Activated naive CD4-positive, alpha-beta T cell treated with anti-CD3 and anti-CD28 coated beads, Interleukin-2, amount 50 U/mL, for 72 hours (primary cell): ENCODE results near the gene DGCR6L. TPM values are rescaled to one million over a fixed set of nuclear protein-coding genes. Genes with fewer than 3 reads are reported as not detected.
"Not testable (repeated sequence)": the region's sequence is repeated elsewhere in the genome, so short reads cannot be mapped to it uniquely, and the experiment has no call there.

Source experiments
- ATAC-seq, 2 donors: fragments of 150-1000 bp; cut with Tn5 transposase; 2 replicates each; pipeline ENCODE4 v1.10.0; 2021; ENCODE audit warnings: mild to moderate bottlenecking in 2 of 2, moderate library complexity in 2 of 2
- DNase-seq, 2 donors: peaks; one replicate each; pipeline ENCODE4 v3.0.0; 2021 to 2022; ENCODE audit warnings: low spot score in 2 of 2
- H3K27ac Mint-ChIP-seq, 2 donors: one replicate each; pipeline ENCODE4 v1.8.0; 2022; ENCODE audit warnings: mild to moderate bottlenecking in 2 of 2, mixed read lengths in 2 of 2
- H3K36me3 Mint-ChIP-seq, 2 donors: one replicate each; pipeline ENCODE4 v1.8.0; 2022; ENCODE audit warnings: mixed read lengths in 2 of 2
- H3K9me3 Mint-ChIP-seq, 2 donors: one replicate each; pipeline ENCODE4 v1.8.0; 2022; ENCODE audit warnings: mixed read lengths in 2 of 2
- total RNA-seq, 2 donors: library from RNA; stranded (reverse); gene quantifications; one replicate each; pipeline ENCODE4 v1.2.3, GENCODE V29; 2022

Gene DGCR6L
- total RNA-seq, 2 donors from 2014 or later: 8.6 to 29.6 TPM

DNA sequence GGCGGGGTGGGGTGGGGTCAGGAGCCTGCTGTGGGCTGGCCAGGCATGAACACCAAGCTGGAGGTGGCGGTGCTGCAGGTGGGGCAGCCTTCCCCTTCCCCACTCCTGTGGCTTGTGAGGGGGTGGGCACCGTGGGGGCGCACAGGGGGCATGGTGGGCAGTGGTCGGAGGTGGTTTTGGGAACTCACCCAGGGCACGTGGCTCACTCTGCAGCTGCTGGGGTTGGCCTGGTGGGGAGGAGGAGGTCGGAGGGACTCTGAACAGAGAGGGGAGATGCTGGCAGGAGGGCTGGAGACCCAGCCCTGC is 16.7 kb downstream of the DGCR6L start:
- not testable (repeated sequence) for H3K27ac Mint-ChIP-seq, DNase-seq, H3K36me3 Mint-ChIP-seq, ATAC-seq, H3K9me3 Mint-ChIP-seq

GRCh38 chr22:20302438-20303228 is 17.2 kb downstream of the DGCR6L start:
- Mint-ChIP-seq H3K9me3 (no peaks in the 10 kb centered on the region), H3K27ac (no peak overlapping the region), H3K36me3 (no peaks in the 10 kb centered on the region)
- DNase-seq (no peak), ATAC-seq (no peak)

DNA sequence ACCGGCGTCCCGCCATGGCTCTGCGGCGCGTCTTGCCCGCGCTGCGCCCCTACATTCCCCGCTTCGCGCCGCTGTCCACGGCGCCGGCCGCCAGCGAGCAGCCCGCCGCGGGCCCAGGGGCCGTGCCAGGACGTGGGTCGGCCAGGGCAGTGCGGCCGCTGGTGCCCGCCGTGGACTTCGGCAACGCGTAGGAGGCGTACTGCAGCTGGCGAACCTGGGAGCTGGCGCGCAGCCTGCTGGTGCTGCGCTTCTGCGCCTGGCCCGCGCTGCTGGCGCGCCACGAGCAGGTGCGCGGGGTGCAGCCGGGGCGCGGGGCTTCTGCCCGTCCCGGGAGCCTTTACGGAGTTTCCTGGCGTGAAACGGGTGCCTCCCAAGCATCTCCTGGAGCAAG is 20.1 kb downstream of the DGCR6L start:
- Mint-ChIP-seq H3K36me3 (no peaks in the 10 kb centered on the region), H3K27ac (no peak overlapping the region), H3K9me3 (no peaks in the 10 kb centered on the region)
- DNase-seq (peak in 1 of 2 donors; percentile 33), ATAC-seq (peak; percentile 42 to 58)

DNA sequence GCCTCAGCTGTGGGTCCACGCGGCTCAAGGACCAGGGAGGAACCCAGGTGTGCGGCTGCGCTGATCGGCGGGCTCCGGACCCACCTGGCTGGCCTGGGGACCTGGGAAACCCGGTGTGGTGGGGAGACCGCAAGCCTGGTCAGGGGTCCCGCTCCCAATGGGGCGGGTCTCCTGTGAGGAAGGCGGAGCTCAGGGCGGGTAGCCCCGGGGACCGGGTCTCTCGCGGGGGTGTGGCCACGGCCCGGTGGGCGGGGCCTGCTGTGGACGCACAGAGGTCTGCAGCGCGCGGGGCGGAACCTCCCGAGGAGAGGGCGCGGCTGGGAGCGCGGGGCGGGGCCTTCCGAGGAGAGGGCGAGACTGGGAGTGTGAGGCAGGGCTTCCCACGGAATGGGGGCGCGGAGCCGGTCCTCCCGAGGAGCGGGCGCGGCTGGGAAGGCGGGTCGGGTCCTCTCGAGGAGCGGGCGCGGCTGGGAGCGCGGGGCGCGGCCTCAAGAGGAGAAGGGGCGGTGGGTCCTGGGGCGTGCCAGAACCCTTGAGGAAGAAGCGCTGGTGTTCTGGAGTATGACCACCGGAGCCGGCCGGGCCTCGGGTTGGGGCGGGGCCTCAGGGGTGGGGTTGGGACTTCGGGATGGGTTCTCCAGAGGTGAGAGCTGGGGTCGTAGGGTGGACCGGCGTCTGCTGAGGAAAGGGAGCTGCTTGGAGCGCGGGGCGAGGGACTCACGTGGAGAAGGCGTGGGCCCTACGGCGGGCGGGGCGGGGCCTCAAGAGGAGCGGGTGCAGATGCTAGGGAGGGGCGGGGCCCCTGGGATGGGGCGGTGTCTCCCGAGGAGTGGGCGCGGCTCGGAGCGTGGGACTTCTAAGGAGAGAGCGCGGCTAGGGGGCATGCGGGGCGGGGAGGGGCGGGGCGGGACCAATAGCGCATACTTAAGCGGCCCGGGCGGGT is 20.8 kb downstream of the DGCR6L start:
- ATAC-seq (peak; percentile 87 to 92), DNase-seq (peak; percentile 74 to 90)
- no peaks in the 10 kb centered on the region for H3K9me3 Mint-ChIP-seq
- no peaks in the 10 kb centered on the region for H3K36me3 Mint-ChIP-seq
- no peak overlapping the region for H3K27ac Mint-ChIP-seq

GRCh38 chr22:20298110-20298802 is 21.6 kb downstream of the DGCR6L start:
- ATAC-seq (no peak), DNase-seq (no peak)
- Mint-ChIP-seq H3K9me3 (no peaks in the 10 kb centered on the region), H3K36me3 (no peaks in the 10 kb centered on the region), H3K27ac (no peak overlapping the region)

- DNase-seq: no peak
- Mint-ChIP-seq H3K9me3 (no peaks in the 10 kb centered on the region), H3K27ac (no peak overlapping the region), H3K36me3 (no peaks in the 10 kb centered on the region)
- no peak for ATAC-seq
Observed at GRCh38 chr22:20297414-20298109, 22.3 kb downstream of the DGCR6L start.

- H3K36me3 Mint-ChIP-seq: no peaks in the 10 kb centered on the region
- ATAC-seq (no peak), DNase-seq (no peak)
- H3K9me3 Mint-ChIP-seq: no peaks in the 10 kb centered on the region
- no peak overlapping the region for H3K27ac Mint-ChIP-seq
Observed at GRCh38 chr22:20296598-20296997, 23.3 kb downstream of the DGCR6L start.

DNA sequence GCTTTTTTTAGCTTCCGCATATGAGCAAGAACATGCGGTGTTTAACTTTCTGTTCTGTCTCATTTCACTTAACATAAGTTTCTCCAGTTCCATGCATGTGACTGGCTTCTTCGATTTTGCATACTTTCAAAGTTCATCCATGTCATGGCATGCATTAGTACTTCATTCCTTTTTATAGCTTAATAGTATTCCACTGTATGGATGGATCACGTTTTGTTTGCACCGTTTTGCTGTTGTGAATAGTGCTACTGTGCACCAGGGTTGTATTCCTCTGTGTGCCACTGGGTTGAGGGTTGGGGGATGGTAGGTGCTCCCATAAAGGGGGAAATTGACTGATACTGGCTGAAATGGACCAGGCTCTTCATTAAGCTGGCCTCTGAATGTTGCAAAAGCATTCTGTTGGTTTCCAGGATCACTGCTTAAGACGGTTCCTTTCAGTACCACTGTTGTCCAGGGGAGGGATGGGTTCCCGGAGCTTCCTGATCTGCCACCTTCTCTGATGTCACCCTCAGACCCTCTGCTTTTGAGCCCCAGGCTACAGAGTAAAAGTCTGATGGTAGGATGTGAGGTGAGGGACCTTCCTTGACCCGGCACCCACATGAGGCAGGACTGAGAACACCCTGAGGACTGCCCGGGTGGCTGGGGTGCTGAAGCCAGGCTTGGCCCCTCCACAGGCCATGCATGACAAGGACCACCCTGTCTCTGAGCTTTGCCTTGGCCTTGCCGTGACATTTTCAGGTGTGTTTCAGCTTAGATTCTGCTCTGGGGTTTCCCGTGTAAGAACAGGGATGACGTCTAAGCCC is 24.4 kb downstream of the DGCR6L start:
- no peaks in the 10 kb centered on the region for H3K9me3 Mint-ChIP-seq
- no peak overlapping the region for H3K27ac Mint-ChIP-seq
- ATAC-seq (no peak), DNase-seq (no peak)
- no peaks in the 10 kb centered on the region for H3K36me3 Mint-ChIP-seq

DNA sequence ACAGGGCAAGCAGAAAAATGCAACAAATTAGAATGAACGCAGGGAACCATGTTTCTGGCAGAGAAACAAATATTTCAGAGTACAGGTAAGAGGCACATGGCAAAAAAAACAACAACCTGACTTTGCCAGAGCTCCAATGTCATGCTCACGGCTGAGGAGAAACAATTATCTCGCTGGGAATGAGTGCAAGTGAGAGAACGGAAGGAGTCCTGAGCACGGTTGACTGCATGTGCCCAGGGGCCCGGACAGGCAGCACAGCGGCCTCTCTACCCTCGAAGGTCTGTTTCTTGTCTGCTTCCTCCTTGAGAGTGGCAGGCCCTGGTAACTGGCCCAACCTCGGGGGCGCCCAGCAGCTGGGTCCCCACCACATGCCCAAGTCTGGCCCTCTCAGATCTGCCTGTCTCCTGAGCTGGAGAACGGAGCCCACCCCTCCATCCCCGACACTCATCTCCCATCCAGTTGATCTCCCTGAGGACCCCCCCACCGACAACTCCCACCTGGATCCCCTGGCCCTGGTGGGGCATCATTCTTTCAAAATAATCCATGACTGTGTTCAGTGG is 27.1 kb downstream of the DGCR6L start:
- Mint-ChIP-seq H3K9me3 (no peaks in the 10 kb centered on the region), H3K27ac (no peak overlapping the region), H3K36me3 (no peaks in the 10 kb centered on the region)
- no peak for DNase-seq
- ATAC-seq: no peak

DNA sequence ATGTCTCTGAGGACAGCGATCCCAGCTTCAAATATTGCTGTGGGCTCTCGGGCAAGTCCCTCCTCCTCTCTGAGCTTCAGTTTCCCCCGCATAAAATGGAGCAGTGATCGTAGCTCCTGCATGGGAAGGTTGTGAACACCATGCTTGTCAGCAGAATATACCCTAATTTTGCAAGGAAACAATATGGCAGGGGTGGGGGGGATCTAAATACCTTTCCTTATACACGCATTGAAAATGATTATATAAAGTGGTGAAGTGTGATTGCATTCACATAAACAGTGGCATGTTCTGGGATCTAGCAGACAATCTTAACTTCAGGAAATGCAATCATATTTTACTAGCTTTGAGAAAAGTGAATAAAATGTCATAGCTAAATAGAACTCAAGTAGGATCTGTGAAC is 27.8 kb downstream of the DGCR6L start:
- no peak for ATAC-seq
- no peaks in the 10 kb centered on the region for H3K9me3 Mint-ChIP-seq

DNA sequence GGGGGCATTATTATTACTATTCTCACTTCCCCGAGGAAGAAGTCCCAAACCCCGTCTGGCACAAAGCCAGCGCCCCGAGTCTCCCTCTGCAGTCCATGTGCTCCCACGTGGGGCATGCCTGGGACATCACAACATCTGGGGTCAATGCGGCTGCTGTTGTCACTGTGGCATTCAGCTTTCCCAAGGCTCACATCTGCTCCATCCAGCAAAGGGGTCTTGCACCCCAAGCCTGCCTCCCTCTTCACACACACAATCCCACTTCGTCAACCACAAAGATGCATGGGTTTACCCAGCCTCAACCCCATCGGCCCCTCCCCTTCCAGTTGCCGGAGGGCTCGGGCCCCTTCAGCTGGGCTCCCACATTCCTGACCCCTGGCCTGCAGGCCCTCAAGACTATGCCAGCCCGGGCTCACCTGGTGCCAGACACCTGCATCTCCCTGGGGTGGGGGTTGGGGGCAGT is 28.2 kb downstream of the DGCR6L start:
- no peak for ATAC-seq
- Mint-ChIP-seq H3K27ac (no peak overlapping the region), H3K36me3 (no peaks in the 10 kb centered on the region), H3K9me3 (no peaks in the 10 kb centered on the region)
- no peak for DNase-seq

More for the DNA sequence above, 27.8 kb downstream of the DGCR6L start:
- DNase-seq: no peak
- no peak overlapping the region for H3K27ac Mint-ChIP-seq
- H3K36me3 Mint-ChIP-seq: no peaks in the 10 kb centered on the region

GRCh38 chr22:20291249-20291586 is 28.6 kb downstream of the DGCR6L start:
- no peaks in the 10 kb centered on the region for H3K36me3 Mint-ChIP-seq
- no peak overlapping the region for H3K27ac Mint-ChIP-seq
- no peak for ATAC-seq
- H3K9me3 Mint-ChIP-seq: no peaks in the 10 kb centered on the region
- DNase-seq: no peak

GRCh38 chr22:20290578-20291248 is 29.1 kb downstream of the DGCR6L start:
- Mint-ChIP-seq H3K27ac (no peak overlapping the region), H3K9me3 (no peaks in the 10 kb centered on the region)
- no peak for ATAC-seq

DNA sequence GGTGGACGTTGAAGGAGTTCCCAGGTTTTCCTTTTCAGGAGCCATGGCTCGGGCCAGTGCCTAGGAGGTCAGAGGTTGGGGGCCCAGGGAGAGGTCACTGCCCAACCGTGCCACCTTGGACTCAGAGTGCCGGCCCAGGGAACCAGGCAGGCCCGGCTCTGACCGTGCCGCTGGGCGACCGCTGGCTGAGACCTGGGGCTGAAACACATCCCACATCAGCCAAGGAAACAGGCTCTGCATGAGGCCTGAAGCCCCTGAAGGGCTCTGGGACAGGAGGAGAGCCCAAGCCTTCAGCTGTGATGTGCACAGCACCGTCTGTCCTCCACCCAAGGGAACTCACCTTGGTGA is 29.8 kb downstream of the DGCR6L start:
- ATAC-seq (no peak), DNase-seq (no peak)
- H3K27ac Mint-ChIP-seq: no peak overlapping the region
- H3K9me3 Mint-ChIP-seq: no peaks in the 10 kb centered on the region
- H3K36me3 Mint-ChIP-seq: no peaks in the 10 kb centered on the region

More at GRCh38 chr22:20290578-20291248, 29.1 kb downstream of the DGCR6L start:
- no peaks in the 10 kb centered on the region for H3K36me3 Mint-ChIP-seq
- DNase-seq: no peak
